GM19351 (cell line): ENCODE results near the gene KRT6A.

ENCODE experiments used
- ATAC-seq: cut with Tn5 transposase; IDR thresholded peaks from one replicate; pipeline ENCODE4 v1.9.1; 2021; ENCODE audit warnings: mild to moderate bottlenecking, moderate library complexity; ENCODE audit not compliant: unreplicated experiment

KRT6A gene

DNA sequence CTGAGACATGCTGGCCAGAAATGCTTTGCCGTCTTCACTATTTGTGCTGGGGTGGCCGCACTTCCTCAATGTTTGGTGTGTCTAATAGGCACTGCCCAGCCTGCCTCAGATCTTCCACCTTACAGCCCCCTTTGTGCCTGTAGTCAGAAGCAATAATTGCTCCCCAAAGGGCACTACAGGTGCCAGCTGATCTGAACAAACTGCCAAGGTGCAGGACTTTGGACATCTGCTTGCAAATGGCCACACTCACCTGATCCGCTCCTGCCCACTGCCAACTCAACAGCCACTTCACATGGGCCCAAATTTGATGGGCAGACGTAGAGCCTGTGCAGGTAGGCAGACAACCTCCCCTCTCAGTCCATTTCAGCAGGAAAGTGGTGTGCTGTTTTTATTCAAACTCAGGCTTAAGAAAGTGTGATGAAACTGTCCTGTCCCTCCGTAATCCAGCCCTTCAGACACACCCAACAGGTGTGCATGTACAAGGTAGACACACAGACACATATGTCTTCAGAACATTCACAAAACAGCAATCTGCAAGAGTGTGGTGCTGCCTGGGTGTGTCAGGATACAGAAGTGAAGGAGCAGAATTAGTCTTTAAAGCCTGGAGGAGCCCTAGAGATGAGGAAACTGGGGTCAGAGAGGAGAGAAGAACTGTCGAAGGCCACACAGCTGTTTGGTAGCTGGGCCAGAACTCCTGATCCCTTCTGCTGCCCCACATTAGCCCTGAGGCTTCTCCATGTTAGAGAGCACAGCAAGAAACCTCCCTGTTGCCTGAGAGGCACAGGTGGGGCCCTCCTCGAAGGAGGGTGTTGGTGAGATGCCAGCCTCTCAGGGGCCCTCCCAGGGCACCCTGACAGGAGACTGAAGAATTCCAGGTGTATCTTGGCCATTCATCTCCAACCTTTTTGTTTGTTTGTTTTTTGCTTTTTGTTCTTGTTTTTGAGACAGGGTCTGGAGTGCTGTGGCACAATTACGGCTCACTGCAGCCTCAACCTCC is 54.5 kb downstream of the KRT6A start:
- ATAC-seq = no peak

DNA sequence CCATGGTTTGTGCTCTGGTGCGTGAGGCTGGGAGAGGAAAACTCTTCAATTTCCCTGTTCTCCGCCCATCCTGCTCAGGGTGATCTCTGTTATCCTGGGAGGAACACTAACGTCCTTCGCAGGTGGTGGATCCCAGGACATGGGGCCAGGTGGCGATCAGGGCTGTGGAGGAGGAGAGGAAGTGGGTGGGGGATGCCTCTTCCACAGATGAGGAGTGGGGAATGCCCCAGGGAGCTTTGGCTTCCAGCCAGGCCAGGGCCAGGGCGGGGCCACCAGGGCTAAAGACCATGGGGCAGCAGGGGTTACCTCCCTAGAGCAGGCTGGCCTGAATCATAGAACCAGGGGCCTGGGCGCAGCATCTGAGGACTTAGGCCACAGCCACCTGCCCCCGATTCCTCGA is 55.5 kb downstream of the KRT6A start:
- no peak for ATAC-seq
